HG02884 (cell line): Measurements from ENCODE around the gene USP6NL.

Experiments used
- ATAC-seq: cut with Tn5 transposase; IDR thresholded peaks from one replicate; pipeline ENCODE4 v1.9.1; 2021; ENCODE audit warnings: mild to moderate bottlenecking, moderate library complexity; ENCODE audit not compliant: unreplicated experiment

The USP6NL gene

DNA sequence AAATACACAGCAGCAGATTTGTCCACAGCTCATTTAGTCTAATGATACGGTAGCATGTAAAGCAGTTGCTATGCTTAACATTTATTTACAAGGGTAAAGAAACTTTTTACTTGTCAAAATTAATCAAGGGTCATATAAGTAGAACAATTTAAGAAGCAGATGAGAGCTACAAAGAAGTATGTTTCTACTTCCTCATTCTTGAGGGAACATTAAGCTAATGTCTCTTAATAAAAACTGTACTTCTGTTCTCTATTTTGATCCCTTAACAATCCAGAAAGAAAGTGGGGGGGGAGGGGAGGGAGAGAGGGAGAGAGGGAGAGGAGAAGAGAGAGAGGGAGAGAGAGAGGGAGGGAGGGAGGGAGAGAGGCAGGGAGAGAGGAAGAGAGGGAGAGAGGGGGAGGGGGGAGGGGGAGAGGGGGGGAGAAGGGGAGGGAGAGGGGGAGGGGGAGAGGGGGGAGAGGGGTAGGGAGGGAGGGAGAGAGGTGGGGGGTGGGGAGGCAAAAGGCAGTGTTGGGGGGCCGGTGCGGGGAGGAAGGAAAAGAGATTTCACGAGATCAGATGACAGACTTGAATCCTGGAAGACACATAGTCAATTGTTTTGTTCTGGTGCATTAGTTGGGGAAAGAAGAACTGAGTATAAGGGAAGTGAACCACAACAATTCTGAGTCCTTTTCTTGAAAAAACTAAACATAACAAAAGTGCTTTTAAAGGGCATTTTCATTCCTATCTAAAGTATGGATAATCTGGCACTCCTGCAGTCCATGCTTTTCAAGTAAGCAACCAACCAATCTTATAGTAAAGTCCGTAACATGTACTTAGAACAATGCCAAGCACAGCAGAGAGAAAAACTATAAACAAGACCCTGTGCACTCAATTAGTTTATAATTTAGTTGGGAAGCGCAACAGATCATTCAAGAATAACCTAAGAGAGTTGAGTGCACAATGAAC, 128.0 kb downstream of the USP6NL start:
- ATAC-seq, result no peak

DNA sequence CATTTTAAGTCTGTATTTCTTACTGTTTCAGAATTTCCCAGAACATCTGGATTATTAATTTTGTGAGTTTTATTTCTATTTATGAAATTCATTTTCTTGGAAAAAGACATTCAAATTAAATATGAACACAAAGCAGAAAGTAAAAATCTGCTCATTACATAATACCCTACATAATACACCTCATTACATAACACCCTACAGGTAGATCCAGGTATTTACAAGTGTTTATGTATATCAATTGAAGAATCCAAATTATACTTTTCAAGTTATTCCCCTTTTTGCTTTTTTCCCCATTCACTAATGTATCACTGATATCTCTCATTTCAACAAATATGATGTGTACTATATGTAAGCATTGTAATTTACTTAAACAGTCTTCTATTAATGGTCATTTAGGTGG, 129.1 kb downstream of the USP6NL start:
- no peak for ATAC-seq

DNA sequence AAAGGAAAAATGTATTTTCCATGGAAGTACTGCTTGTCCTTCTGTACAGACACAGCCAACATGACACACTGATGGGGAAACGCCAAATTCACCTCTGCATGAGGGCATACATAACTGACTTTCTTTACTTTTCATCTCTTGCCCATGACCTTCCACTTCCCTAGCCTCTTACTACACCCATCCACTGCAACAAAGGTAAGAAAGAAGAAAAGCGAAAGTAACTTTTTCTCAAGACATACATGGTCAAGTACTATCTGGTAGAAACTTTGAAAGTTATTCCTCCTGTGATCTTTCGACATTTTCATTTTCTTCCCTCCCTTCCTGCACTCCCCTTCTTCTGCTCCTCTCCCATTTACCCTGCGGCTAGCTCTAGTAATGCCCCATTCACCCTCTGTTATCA, 130.8 kb downstream of the USP6NL start:
- no peak for ATAC-seq

DNA sequence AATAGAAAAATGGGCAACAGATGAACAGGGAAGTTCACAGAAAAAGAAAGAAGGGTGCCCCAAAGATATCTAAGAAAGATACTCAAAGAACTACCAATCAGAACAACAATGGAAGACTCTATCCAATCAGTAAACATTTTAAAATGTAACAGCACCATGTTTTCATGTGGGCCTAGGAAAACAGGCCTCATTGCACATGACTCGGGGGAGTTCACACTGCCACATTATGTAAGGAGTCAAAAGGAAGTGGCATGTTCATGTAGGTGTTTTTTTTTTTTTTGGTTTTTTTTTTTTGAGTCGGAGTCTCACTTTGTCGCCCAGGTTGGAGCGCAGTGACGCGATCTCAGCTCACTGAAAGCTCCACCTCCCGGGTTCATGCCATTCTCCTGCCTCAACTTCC, 132.2 kb downstream of the USP6NL start:
- no peak for ATAC-seq

DNA sequence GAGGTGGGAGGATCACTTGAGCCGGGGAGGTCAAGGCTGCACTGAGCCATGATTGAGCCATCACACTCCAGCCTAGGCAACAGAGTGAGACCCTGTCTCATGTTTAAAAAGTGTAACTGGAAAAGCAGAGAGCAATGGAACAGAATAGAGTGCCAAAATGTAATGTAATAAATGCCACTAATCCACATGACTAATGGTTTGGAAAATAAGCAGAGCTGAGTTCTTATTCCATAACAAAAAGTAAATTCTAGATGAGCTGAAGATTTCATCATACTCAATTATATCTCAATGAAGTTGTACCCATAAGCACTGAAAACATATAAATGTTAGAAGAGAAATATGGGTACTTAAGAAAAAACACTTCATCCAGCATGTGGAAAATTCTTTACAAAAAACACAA, 132.6 kb downstream of the USP6NL start:
- ATAC-seq, result no peak

DNA sequence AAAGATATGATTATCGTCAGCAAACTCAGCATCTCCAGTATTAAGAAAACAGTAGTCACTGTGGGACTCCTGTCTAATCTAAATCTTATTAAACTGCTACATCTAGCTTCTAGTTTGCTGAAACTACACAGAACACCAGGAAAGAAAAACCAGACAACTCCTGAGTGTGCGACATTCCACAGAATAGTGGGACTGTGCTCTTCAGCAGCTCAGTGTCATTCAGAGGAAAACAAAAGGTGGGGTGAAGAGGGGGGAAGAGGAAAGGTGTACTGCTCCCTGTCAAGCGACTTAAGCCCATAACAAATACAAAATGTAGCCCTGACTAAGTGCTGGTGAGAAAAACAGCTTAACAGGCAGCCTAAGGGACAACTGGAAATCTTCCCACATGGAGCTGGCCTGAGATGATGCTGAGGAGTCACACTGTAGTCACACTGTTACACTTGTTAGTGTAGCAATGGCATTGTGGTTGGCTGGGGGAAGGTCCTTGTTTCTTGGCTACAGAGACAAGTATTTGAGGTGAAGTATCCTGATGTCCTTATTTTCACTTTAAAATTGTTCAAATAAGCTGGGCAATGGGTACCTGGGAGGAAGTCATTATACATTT, 135.5 kb downstream of the USP6NL start:
- no peak for ATAC-seq

DNA sequence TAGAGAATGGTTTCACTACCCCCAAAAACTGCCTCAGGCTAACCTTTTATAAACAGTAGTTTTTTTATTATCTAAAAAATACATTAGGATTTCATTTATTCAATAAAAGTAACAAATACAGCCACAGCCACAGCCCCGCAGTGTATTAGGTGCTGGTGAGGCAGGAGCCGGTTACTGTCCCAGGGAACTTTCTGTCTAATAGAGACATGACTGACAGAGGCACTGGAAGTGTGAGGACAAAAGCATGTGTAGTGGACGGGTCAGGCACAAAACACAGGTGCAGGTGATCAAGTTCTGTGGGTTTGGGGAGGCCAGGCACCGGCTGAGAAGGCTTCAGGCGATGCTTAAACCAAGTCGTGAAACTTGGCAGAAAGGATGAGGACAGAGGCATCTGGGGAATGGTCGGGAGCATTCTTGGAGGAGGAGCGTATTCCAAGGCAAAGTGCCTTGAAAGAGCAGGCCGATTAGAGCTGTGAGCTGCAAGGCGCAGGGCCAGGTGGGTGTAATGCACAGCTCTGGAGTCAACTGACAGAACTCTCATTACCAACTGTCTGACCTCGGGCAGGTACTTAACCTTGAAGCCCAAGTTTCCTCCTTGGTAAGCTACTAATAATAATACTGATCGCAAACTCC, 138.2 kb downstream of the USP6NL start:
- ATAC-seq, result no peak

DNA sequence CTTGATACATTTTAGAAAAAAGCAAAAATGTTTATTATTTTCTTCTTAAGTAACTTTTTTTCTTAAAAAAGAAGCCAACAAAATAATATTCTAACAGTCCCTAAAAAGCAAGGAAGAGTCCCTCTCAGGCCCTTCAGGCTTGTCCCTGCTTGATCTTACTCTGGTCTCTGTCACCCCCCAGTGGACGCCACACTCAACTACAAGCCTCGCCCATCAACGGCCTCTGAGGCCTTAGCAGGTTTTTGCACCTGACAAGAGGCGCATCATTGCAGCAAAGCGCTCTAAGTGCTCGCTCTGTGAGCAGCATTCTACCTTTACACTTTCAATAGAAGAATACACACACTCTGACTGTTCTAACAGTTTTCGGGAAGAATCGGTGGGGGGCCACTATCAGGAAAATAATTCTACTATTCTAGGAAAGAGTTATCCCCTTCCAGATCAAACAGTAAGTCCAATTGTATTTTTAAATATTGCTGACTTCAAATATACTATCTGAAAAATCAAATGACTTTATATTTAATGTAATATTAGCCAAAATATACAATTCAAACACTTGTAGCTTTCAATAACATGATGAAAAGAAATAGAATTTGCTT, 139.2 kb downstream of the USP6NL start:
- peak; percentile 88 for ATAC-seq

DNA sequence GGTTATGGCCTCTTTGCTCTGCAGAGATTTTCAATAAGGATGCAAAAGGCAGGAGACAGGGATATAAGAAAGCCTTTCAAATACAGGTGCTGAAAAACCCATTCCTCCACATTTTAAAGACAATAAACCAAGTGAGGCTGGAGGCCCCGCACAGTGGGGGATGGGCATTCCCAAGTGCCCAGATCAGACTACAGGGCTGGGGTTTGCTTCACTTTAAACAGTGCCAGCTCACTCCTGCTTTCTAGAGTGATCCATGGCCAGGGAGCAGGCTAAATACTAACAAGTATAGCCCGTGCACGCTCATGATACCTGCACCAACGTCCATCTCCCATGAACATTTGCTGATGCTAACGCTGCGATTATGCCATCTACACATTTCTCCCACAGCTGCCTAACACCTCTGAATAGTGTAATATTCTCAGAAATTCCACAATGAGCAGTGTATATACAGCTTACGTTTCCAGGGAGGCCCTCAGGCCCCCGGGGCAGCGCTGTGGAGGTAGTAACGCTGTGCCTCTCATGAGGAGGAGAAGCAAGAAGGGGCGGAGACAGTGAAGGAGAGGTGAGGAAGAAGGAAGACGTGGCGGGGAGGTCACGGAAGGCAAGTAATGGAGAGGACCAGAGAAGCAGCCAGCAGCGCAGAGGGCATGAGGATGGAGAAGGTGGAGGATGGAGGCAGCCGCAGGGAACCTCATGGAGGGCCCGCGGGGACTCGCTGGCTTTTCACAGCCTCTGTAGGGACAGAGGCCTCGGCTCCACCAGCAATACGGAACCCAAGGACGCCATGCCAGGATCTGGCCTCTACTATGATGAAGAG, 141.7 kb downstream of the USP6NL start:
- ATAC-seq, result no peak

DNA sequence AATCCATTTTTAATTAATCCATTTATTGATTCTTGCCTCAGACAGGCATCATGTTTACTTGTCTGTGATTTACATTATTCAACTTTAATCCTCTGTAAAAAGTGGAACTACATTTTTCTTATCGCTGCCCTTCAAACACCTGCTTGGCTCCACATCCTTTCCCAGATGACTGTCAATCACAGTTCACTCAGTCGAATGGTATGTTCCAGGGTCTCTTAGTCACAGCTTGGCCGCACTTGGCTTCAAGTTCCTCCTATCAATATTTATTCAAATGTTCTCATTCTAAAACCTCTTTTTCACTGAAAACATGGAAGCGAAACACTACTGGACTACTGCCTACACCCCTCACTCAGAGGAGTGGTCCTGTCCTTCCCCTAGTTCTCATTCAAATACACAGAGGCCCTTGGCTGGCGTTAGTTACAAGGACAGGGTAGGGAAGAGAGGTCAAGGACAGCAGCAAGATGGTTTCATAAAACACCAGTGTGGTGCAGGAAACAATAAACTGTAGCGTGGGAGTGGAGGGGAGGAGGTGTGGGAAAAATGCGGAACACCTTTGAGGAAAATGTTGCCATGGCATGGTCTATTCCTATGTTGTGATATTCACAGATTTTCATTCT, 143.2 kb downstream of the USP6NL start:
- no peak for ATAC-seq

DNA sequence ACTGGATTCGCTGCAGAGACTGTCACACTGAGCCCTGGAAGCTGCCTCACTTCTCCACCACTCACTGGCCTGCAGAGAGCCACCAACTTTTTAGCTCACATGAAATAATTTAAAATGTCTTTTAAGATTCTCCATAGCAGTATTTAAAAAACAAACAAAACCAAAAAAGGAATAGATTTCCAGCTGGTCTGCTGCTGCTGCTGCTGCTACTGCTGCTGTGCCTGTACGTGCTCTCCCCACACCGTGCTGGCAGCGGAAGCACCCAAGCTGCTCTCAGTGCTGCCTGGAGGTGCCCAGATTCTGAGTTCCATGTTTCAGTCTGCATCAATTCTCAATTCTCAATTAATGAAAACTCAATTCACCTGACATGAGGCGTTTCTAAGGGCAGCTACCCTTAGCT, 146.0 kb downstream of the USP6NL start:
- ATAC-seq, result no peak

DNA sequence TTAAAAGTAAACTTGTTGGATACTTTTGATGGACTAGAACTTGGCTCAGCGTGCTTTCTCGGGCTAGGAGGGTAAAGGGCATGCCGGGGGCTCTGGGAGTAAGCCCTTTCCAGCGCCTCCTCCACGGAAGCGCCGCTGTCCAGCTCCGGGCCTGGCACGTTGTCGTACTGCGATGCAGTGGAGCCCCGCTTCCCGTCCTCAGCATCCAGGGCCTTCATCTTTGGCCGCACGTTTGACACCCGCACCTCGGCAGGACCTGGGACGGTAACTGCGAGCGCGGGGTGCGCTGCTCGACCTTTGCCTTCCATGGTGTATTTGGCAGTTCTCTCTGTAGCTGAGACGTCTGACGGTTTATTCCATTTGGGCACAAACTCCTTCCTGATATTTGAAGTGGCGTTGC, 148.3 kb downstream of the USP6NL start:
- no peak for ATAC-seq

DNA sequence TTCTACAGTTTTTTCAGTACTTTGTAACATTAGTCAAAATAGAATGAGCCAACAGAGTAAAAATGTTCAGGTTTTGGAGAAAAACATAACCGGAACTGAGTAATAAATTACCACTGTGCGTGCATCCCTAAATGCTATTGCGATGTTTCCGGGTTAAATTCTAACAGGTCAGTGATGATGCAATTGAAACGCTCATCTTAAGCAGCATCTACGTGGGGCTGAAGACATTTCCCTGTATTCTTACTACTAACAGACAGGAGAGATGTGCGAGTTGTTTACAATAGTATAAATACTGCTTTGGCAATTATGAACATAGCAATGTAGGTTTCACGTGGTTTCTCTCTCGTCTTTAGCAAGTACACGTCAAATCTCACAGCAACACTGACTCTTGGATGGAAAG, 149.4 kb downstream of the USP6NL start:
- ATAC-seq, result no peak

DNA sequence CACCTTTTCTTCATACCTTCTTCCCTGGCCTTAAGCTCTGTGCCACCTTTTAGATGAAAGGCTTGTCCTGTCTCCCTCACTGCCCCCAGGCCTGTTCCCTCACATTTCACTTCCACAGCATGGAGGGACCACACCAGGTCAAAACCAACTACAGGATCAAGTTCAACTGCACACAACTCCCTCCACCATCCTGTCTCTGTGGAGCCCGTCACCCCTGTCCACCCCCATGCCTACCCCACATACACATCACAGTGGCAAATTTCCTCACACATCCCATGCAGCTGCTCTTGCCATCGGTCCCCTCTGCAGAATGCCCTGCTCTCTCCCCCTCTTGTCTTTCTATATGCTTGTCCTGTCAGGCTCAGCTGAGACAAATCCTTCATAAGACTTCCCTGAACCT, 154.1 kb downstream of the USP6NL start:
- no peak for ATAC-seq

DNA sequence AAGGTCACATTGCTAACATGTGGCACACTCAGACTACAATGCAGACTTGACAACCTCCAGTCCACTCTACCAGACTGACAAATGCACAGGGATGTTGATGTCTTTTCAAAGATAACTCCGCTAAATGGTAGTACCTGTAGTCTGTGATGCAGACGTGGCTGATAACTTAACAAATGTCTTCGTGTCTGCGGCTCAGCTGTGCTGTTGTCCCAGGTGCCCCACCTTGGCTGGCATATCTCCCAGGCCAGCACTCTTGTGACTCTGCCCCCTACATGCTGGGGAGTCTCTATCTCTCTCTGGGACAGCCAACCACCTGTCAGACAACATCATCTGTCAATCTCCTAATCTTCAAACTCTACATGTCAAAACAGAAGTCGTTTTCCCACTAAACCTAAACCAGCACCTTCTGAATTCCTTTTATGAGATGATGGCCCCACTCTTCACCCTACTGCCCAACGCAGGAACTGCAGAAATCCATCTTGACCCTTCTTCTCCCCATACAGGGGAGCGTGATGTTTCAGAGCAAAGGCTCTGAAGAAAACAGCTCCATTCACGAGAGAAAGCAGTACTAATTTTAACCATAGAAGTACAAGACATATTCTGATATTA, 156.4 kb downstream of the USP6NL start:
- no peak for ATAC-seq

DNA sequence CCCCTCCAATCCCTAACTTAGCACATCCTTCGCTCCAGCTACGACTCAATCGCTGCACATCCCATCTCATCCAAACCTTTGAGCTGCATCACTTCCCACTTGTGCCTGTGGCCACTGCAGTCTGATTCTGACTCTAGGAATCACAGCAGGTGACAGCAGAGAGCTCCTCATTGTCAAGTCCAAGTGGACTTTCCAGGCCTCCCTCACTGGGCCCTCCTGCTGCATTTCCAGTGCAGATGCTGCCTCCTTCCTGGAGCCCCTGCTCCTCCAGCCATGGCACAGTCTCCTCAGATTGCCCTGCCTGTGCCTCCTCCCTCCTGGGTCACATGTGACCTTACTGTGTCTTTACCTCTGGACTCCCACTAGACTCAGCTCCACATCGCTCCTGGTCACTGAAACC, 157.3 kb downstream of the USP6NL start:
- ATAC-seq, result no peak

DNA sequence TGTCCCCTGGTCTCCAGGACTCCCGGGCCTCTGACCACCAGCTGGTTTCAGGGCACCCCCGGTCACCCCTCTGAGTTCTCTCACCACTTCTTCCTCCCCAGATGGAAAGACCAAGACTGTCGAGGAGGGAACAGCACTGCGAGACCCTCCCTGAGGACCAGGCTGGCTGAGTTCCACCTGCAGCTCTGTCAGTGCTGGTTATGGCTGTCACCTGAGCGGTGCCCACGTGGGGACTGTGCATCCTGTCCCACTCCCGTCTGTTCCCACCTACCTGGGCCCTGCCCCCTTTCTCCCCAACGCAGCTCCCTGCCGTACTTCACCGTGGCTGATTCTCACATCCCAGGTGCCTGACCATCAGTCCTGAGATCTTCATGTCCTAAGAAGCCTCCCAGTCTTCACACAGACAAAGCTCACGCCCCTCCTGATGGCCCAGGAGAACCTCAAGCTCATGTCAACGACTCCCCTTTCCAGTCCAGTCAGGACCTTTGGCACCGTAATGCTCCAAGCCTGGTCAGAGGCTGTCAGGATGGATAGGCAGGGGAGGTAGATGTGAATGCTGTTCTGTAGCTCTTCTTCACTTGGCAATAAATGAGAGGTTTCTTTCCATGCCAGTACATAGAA, 159.7 kb downstream of the USP6NL start:
- no peak for ATAC-seq

DNA sequence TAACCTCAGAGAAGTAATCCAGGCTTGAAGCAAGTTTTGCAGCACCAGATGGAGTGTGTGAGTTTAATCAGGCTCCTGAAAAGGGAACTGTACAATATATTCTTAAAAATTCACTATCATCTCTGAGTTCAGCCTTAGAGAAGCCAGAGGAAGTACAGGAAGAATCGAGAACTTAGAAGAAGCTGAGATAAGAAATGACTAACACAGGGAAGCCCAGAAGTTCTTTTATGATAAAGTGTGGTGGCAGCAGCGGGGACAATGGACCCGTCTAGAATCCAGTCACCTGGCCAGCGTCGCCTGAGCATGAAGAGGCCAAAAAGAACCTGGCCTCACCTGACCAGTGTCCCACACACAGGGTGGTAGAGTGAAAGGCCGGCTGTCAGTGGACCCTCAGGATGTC, 161.0 kb downstream of the USP6NL start:
- ATAC-seq, result no peak

DNA sequence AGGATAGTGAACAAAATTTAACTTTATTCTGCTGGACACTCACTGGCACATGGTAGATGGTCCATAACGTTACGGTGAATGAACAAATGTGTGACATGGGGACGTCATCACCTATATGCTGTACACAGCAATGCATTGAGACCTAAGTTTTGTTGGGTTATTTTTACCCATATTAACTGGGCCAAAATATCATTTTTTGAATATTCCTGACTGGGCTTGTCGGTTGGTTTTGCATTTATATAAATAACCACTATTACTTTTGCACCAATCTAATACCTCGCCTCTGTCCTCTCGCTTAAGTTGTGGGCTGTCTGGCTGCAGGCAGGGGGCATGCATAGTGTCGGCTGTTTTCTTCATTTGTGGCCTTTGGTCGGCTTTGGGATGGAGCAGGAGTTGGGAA, 161.7 kb downstream of the USP6NL start:
- no peak for ATAC-seq
